K562 (cell line): ENCODE results near the gene DERL3. TPM values are rescaled to one million over a fixed set of nuclear protein-coding genes. Genes with fewer than 3 reads are reported as not detected.

Experiments used
- ATAC-seq: fragments of 200-7000 bp; cut with Tn5 transposase; 3 replicates; pipeline ENCODE4 v1.9.1; 2020; ENCODE audit warnings: moderate library complexity
- BruUV-seq: library from RNA; stranded (reverse); fragments of 400-500 nt; replicated peaks from 2 replicates; lab custom pipeline; 2021; lab: Mats Ljungman, UMichigan
- CTCF ChIA-PET: fragments of 300-600 bp; formaldehyde crosslinking; extraction: SDS; loops from one replicate; lab custom pipeline; 2021; ENCODE audit warnings: low intra/inter-chr PET ratio; lab: Yijun Ruan, JAX
- POLR2A ChIA-PET: fragments of 300-600, 350-650 bp; sonication (Branson Sonifier 250); formaldehyde crosslinking; extraction: SDS; loops from one replicate; lab custom pipeline; 2021; ENCODE audit warnings: antibody characterized with exemption, inconsistent platforms; lab: Yijun Ruan, JAX
- DNase-seq, 4 experiments: peaks; one replicate each; pipeline versions ENCODE4 v3.0.0 to v3.0.0-alpha.2; 2011 to 2018; ENCODE audit warnings: low spot score in 3 of 4, mixed read lengths in 3 of 4; ENCODE audit errors: extremely low read depth in 1 of 4
- FAIRE-seq: peaks from 2 replicates; lab custom pipeline; 2011; peaks lifted over from hg19 to GRCh38; lab: Jason Lieb, UNC
- H2AFZ ChIP-seq: 2 replicates; pipeline ENCODE4 v1.6.0; 2011; ENCODE audit warnings: low read depth, low read length, control low read depth, inconsistent platforms
- H3K27ac ChIP-seq: fragments of 200-600 bp; 3 replicates; pipeline ENCODE4 v1.8.0; 2011; ENCODE audit warnings: low read depth, mild to moderate bottlenecking, control low read depth, inconsistent platforms, low read length, moderate library complexity, mixed read lengths; ENCODE audit errors: extremely low read depth
- H3K27me3 ChIP-seq, 2 experiments: fragments of 300-600 bp in 1 of 2; 2 replicates in 1 of 2; 3 replicates in 1 of 2; pipeline versions ENCODE4 v1.6.0 to v1.8.0; 2011; ENCODE audit warnings: inconsistent platforms in 2 of 2, low read length in 2 of 2, mild to moderate bottlenecking in 1 of 2, mixed read lengths in 1 of 2, moderate library complexity in 1 of 2; ENCODE audit not compliant: control insufficient read depth in 2 of 2, insufficient read depth in 2 of 2
- H3K36me3 ChIP-seq: fragments of 300-600 bp; 3 replicates; pipeline ENCODE4 v1.8.0; 2011; ENCODE audit warnings: mild to moderate bottlenecking, low read length, inconsistent platforms; ENCODE audit not compliant: control insufficient read depth, insufficient read depth
- H3K4me1 ChIP-seq, 2 experiments: fragments of 200-600 bp in 1 of 2; replicated peaks in 1 of 2; 2 replicates in 1 of 2; 3 replicates in 1 of 2; pipeline versions ENCODE4 v1.5.1 to v1.8.0; 2011; ENCODE audit warnings: inconsistent platforms in 2 of 2, low read length in 2 of 2, mild to moderate bottlenecking in 1 of 2, mixed read lengths in 1 of 2, moderate library complexity in 1 of 2; ENCODE audit not compliant: control insufficient read depth in 2 of 2, insufficient read depth in 2 of 2
- H3K4me2 ChIP-seq: 2 replicates; pipeline ENCODE4 v1.6.1; 2011; ENCODE audit warnings: low read length, control low read depth, inconsistent platforms, mixed read lengths; ENCODE audit not compliant: insufficient read depth
- H3K4me3 ChIP-seq: fragments of 200-600 bp; sonication (generic), shearing (Covaris generic); 2 replicates; pipeline ENCODE4 v1.5.1; 2016; ENCODE audit warnings: control low read depth, inconsistent platforms
- H3K79me2 ChIP-seq: fragments of 200-600 bp; 3 replicates; pipeline ENCODE4 v1.8.0; 2011; ENCODE audit warnings: low read length, inconsistent platforms; ENCODE audit not compliant: control insufficient read depth, insufficient read depth
- H3K9ac ChIP-seq, 2 experiments: 2 replicates each; pipeline versions ENCODE4 v1.6.0 to v1.6.1; 2011; ENCODE audit warnings: low read depth in 2 of 2, low read length in 2 of 2, control low read depth in 1 of 2, inconsistent platforms in 1 of 2, mild to moderate bottlenecking in 1 of 2, mixed read lengths in 1 of 2; ENCODE audit not compliant: insufficient read depth in 1 of 2
- H3K9me1 ChIP-seq: one replicate; pipeline ENCODE4 v1.6.0; 2011; ENCODE audit warnings: inconsistent platforms, mild to moderate bottlenecking, low read length, moderate library complexity; ENCODE audit not compliant: control insufficient read depth, insufficient read depth
- H3K9me3 ChIP-seq: replicated peaks from 2 replicates; pipeline ENCODE4 v1.5.1; 2011; ENCODE audit warnings: low read depth, low read length, inconsistent platforms; ENCODE audit not compliant: control insufficient read depth, insufficient read depth
- H4K20me1 ChIP-seq: replicated peaks from 2 replicates; pipeline ENCODE4 v1.6.1; 2011; ENCODE audit warnings: low read length, inconsistent platforms, mixed read lengths; ENCODE audit not compliant: control insufficient read depth, insufficient read depth
- CREB3L1 ChIP-seq: fragments of 450-650 bp; IDR thresholded peaks from 2 replicates; pipeline ENCODE4 v1.6.1; 2014; ENCODE audit warnings: low read depth, mild to moderate bottlenecking, moderate library complexity, borderline replicate concordance
- DNMT1 ChIP-seq: fragments of 450-650 bp; IDR thresholded peaks from 2 replicates; pipeline ENCODE4 v1.6.1; 2016; ENCODE audit warnings: antibody characterized with exemption, mild to moderate bottlenecking
- HEY1 ChIP-seq: fragments of 250-450 bp; sonication (Bioruptor Pico); IDR thresholded peaks from 2 replicates; pipeline ENCODE4 v1.5.0; 2020; ENCODE audit warnings: mild to moderate bottlenecking, moderate library complexity, borderline replicate concordance
- HOMEZ ChIP-seq: fragments of 250-450 bp; sonication (Bioruptor Pico); IDR thresholded peaks from 2 replicates; pipeline ENCODE4 v1.4.0; 2020; ENCODE audit warnings: mild to moderate bottlenecking, moderate library complexity
- NONO ChIP-seq, 2 experiments: fragments of 200-400 bp in 1 of 2; fragments of 450-650 bp in 1 of 2; formaldehyde crosslinking in 1 of 2; IDR thresholded peaks; 2 replicates each; pipeline ENCODE4 v1.6.1; 2017; ENCODE audit warnings: low read depth in 2 of 2, mild to moderate bottlenecking in 2 of 2, moderate library complexity in 2 of 2, low read length in 1 of 2
- PML ChIP-seq: IDR thresholded peaks from 2 replicates; pipeline ENCODE4 v1.6.1; 2012; ENCODE audit warnings: low read length, inconsistent platforms
- PRPF4 ChIP-seq: fragments of 200-400 bp; formaldehyde crosslinking; IDR thresholded peaks from one replicate; pipeline ENCODE4 v1.6.1; 2017; ENCODE audit warnings: low read length, low read depth, mild to moderate bottlenecking; ENCODE audit not compliant: insufficient read depth, poor library complexity, severe bottlenecking
- SMAD1 ChIP-seq: fragments of 150-350 bp; IDR thresholded peaks from 2 replicates; pipeline ENCODE4 v1.6.1; 2014; ENCODE audit warnings: low read length, low read depth; ENCODE audit not compliant: partially characterized antibody
- TRIM28 ChIP-seq: fragments of 450-650 bp; IDR thresholded peaks from 2 replicates; pipeline ENCODE4 v1.6.1; 2017
- YY1 ChIP-seq, 3 experiments: IDR thresholded peaks; 2 replicates each; pipeline ENCODE4 v1.6.1; 2011; ENCODE audit warnings: low read length in 2 of 3, mild to moderate bottlenecking in 2 of 3, moderate library complexity in 2 of 3, borderline replicate concordance in 1 of 3, control low read depth in 1 of 3, low read depth in 1 of 3; ENCODE audit not compliant: insufficient read depth in 3 of 3, insufficient replicate concordance in 2 of 3, control insufficient read depth in 1 of 3, insufficient read length in 1 of 3; ENCODE audit errors: extremely low read depth in 1 of 3
- ZNF282 ChIP-seq: sonication (generic); formaldehyde crosslinking; IDR thresholded peaks from 2 replicates; pipeline ENCODE4 v1.8.1; 2023; ENCODE audit warnings: missing genetic modification reagents
- ZNF696 ChIP-seq: fragments of 250-450 bp; sonication (Bioruptor Pico); conservative IDR thresholded peaks from 2 replicates; pipeline ENCODE4 v1.4.0; 2020; ENCODE audit warnings: mild to moderate bottlenecking, moderate library complexity
- ZNF707 ChIP-seq: fragments of 250-450 bp; sonication (Bioruptor Pico); conservative IDR thresholded peaks from 2 replicates; pipeline ENCODE4 v1.8.0; 2022; ENCODE audit warnings: inconsistent platforms, mild to moderate bottlenecking, moderate library complexity
- ZNF780A ChIP-seq: fragments of 250-450 bp; sonication (Bioruptor Pico); IDR thresholded peaks from 2 replicates; pipeline ENCODE4 v1.5.0; 2021; ENCODE audit warnings: mild to moderate bottlenecking
- ZNF830 ChIP-seq: fragments of 250-450 bp; sonication (Bioruptor Pico); IDR thresholded peaks from 2 replicates; pipeline ENCODE4 v1.5.0; 2021; ENCODE audit warnings: mild to moderate bottlenecking
- WGBS: fragments of 100-300 bp; shearing (Covaris generic); methylation state at CpG from one replicate; pipeline ENCODE4 v1.1.6; 2016; ENCODE audit warnings: low coverage, mixed read lengths; ENCODE audit not compliant: insufficient coverage; ENCODE audit errors: missing lambda C conversion rate; 5-methylcytosine and 5-hydroxymethylcytosine counted together
- in situ Hi-C: fragments of 300-500 bp; cut with MboI; formaldehyde crosslinking; loops from 4 replicates; pipeline ENCODE4 v1.15.0; 2018; ENCODE audit warnings: inconsistent platforms, mixed read lengths
- intact Hi-C: fragments of 100-400 bp; cut with micrococcal nuclease; formaldehyde crosslinking; loops from 2 replicates; pipeline ENCODE4 v1.14.2; 2022
- polyA plus RNA-seq, 8 experiments: library from polyadenylated mRNA; depleted of rRNA in 4 of 8; stranded (reverse) in 5 of 8; unstranded in 3 of 8; fragments of >200 nt; fragmentation: Nextera tagmentation in 2 of 8; fragmentation: Illumina TruSeq in 1 of 8; extraction: Ambion mirVana in 2 of 8; extraction: Trizol in 1 of 8; gene quantifications; 2 replicates each; pipeline versions ENCODE4 v1.2.1 to v1.2.3, GENCODE V29; 2011 to 2014; ENCODE audit warnings: inconsistent platforms in 1 of 8, missing spikeins in 1 of 8
- total RNA-seq, 7 experiments: library from RNA; depleted of rRNA in 6 of 7; stranded (reverse); fragments of >200 nt in 6 of 7; fragmentation: Illumina TruSeq in 2 of 7; extraction: Trizol in 2 of 7; gene quantifications; 2 replicates each; pipeline versions ENCODE4 v1.2.1 to v1.2.3, GENCODE V29; 2011 to 2021; ENCODE audit warnings: low replicate concordance in 1 of 7
- TF ChIP-seq, protein P1 (sequence below), 3 experiments: IDR thresholded peaks in 2 of 3; conservative IDR thresholded peaks in 1 of 3; 2 replicates each; pipeline ENCODE4 v1.5.1; 2011 to 2012; ENCODE audit warnings: low read length in 3 of 3, mild to moderate bottlenecking in 3 of 3, control low read depth in 2 of 3, improper control_type of control experiment in 1 of 3, inconsistent platforms in 1 of 3, low read depth in 1 of 3, mixed read lengths in 1 of 3, moderate library complexity in 1 of 3; ENCODE audit not compliant: insufficient read depth in 2 of 3

The DERL3 gene
- total and polyA plus RNA-seq, 9 of the 15 experiments (the other 6 are each of a cell fraction or from before 2014, with no cell fraction given): 1.3 to 12.4 (median 4.8) TPM

DNA sequence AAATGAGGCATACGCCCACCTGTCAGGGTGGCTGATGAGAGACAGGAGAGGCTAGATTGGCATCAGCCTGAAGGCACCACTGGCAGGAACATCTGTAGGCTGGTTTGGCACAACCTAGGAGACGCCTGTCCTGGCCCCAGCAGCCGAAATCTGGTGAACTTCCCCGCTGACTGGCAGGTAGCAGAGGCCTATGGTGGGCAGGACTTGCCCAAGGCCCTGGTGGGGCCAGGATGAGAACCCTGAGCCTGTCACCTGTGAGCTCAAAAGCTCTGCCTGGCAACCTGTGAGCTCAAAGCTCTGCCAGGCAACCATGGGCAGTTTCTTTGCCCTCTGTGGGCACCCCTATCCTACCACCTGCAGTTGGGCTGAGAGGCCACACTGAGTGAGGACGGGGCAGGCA, 2.5 kb downstream of the DERL3 start:
- Histone ChIP-seq H3K4me1 (peaks cover 2 to 39% of the 10 kb centered on the region in 2 experiments; a peak in 4 of 5 replicates), H3K4me2 (no peak overlapping the region), H4K20me1 (no peaks in the 10 kb centered on the region; the same call in 1 of the 2 replicates), H2AFZ (no peak overlapping the region), H3K4me3 (no peak overlapping the region), H3K79me2 (no peaks in the 10 kb centered on the region), H3K27me3 (no peaks in the 10 kb centered on the region), H3K9me1 (no peaks in the 10 kb centered on the region), H3K27ac (no peak overlapping the region), H3K9ac (no peak overlapping the region), H3K36me3 (peaks cover 33% of the 10 kb centered on the region; the same call in 2 of the 3 replicates), H3K9me3 (no peaks in the 10 kb centered on the region)
- ChIA-PET CTCF (no interaction called here), POLR2A (interaction anchor here (1.0 kb wide), 1 partner anchor 65 kb away, joined by 3 read pairs; no protein-coding TSS in a partner anchor)
- DNase-seq (no peak), FAIRE-seq (no peak), ATAC-seq (no peak)
- intact Hi-C loops (no loop called here), in situ Hi-C loops (no loop called here)
- BruUV-seq: no TSS peak
- WGBS: 91% methylated on average over 2 of the region's 5 CpGs
- TF ChIP-seq PML (no peak), PRPF4 (no peak), ZNF780A (CRISPR knock-in tag) (no peak), HOMEZ (CRISPR knock-in tag) (no peak), ZNF696 (CRISPR knock-in tag) (no peak), TRIM28 (no peak), SMAD1 (no peak), NONO (IDR thresholded peaks at IDR 0.05; ENCODE audit: low read depth in 2 of 2, low read length in 1 of 2) (no peak), ZNF707 (no peak), YY1 (IDR thresholded peaks at IDR 0.05; ENCODE audit: borderline replicate concordance in 1 of 3, control insufficient read depth in 1 of 3, extremely low read depth in 1 of 3, insufficient read depth in 3 of 3, insufficient read length in 1 of 3, insufficient replicate concordance in 2 of 3, low read depth in 1 of 3, low read length in 2 of 3) (no peak), DNMT1 (no peak), ZNF282 (no peak), ZNF830 (CRISPR knock-in tag) (no peak), CREB3L1 (no peak), HEY1 (CRISPR knock-in tag) (no peak)
- TF ChIP-seq, protein P1, sequence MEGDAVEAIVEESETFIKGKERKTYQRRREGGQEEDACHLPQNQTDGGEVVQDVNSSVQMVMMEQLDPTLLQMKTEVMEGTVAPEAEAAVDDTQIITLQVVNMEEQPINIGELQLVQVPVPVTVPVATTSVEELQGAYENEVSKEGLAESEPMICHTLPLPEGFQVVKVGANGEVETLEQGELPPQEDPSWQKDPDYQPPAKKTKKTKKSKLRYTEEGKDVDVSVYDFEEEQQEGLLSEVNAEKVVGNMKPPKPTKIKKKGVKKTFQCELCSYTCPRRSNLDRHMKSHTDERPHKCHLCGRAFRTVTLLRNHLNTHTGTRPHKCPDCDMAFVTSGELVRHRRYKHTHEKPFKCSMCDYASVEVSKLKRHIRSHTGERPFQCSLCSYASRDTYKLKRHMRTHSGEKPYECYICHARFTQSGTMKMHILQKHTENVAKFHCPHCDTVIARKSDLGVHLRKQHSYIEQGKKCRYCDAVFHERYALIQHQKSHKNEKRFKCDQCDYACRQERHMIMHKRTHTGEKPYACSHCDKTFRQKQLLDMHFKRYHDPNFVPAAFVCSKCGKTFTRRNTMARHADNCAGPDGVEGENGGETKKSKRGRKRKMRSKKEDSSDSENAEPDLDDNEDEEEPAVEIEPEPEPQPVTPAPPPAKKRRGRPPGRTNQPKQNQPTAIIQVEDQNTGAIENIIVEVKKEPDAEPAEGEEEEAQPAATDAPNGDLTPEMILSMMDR (IDR thresholded peaks at IDR 0.05 in 2 of 3, conservative IDR thresholded peaks at IDR 0.05 in 1 of 3; ENCODE audit: insufficient read depth in 2 of 3, low read depth in 1 of 3, low read length in 3 of 3): no peak
